Glomerular endothelial cell (primary cell): ENCODE results near the gene ZNF488. TPM values are rescaled to one million over a fixed set of nuclear protein-coding genes. Genes with fewer than 3 reads are reported as not detected.
"Not testable (repeated sequence)": the region's sequence is repeated elsewhere in the genome, so short reads cannot be mapped to it uniquely, and the experiment has no call there.

Source experiments
- DNase-seq: peaks from one replicate; pipeline ENCODE4 v3.0.0-alpha.2; 2011; ENCODE audit warnings: low read depth, low spot score; ENCODE audit errors: extremely low read depth
- total RNA-seq: library from RNA; depleted of rRNA; stranded (reverse); fragments of >200 nt; gene quantifications from 2 replicates; pipeline ENCODE4 v1.2.3, GENCODE V29; 2015

ZNF488 gene, protein sequence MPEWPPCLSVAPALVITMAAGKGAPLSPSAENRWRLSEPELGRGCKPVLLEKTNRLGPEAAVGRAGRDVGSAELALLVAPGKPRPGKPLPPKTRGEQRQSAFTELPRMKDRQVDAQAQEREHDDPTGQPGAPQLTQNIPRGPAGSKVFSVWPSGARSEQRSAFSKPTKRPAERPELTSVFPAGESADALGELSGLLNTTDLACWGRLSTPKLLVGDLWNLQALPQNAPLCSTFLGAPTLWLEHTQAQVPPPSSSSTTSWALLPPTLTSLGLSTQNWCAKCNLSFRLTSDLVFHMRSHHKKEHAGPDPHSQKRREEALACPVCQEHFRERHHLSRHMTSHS
- total RNA-seq: not detected in 2 replicates

DNA sequence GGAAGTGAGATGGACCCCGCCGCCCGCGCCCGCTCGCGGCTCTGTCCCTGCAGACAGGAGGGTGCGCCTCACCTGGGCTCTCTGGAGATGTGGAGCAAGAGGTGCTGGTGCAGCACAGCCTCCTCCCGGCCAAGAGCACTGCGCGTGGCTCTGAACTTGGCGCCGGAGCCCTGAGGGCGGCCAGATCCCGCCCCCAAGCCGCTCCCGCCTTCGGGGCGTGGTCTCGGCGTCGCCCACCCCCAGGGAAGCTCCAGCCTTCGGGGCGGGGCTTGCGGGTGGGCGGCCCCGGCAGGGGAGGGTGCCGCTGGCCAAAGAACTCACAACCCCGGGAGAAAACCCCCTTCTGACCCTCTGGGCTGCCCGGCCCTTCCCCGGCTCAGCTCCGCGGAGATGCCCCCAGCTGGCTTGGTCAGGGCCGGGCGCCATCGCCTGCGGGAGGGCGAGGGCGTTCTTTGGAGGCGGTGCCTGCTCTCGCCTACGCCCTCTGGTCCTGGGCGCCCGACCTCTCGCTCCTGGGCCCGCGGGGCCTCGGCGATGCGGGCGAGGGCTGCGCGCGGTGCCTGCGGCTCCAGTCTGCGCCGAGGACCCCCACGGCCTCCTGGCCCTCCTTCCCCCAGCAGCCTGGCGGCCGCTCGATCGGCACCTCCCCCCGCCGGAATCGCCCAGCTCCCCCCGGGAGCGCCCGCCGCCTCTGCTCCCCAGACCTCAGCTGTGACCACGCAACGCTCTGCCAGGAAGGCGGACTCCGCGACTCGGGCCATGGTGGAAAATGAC is at the start of gene ZNF488:
ZNF488 (minus strand) TSS at position 146 of the 774 bp plus-strand sequence. CDS start 15,464 bp downstream, outside the sequence.
- DNase-seq: no peak

DNA sequence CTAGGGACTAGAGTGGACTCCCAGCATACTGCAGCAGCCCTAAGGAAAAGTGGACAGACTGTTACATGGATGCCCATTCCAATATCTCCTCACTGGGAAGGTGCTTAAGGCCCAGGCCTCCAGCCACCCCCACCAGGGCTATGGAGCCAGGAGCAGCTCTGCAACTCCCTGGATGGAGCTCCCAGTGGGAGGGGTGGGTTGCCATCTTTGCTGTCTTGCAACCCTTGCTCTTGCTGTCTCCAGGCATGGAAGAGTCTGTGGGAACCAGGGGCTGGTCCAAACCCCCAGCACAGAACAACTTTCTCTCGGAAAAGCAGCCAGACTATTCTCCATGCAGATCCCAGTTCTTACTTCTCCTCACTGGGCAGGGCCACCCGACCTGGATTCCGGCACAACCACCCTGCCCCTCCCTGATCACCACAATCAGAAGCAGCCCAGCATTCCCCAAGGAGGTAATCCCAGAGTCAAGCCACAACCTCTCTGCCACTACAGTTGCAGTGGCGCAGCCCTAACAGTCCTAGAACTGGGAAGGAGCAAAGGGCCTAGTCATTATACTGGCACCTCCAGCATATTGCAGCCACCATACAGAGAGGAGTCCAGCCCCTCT is 41.8 kb upstream of the ZNF488 start:
- no peak for DNase-seq

DNA sequence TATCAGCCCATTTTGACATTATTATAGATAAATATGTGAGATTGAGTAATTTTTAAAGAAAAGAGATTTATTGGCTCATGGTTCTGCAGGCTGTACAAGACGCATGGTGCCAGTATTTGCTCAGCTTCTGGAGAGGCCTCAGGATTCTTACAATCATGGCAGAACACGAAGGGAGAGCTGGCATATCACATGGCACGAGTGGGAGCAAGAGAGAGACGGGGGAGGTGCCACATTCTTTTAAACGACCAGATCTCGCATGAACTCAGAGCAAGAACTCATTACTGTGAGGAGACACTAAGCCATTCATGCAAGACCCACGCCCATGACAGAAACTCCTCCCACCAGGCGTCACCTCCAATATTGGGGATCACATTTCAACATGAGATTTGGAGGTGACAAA is 40.1 kb upstream of the ZNF488 start:
- DNase-seq: no peak

DNA sequence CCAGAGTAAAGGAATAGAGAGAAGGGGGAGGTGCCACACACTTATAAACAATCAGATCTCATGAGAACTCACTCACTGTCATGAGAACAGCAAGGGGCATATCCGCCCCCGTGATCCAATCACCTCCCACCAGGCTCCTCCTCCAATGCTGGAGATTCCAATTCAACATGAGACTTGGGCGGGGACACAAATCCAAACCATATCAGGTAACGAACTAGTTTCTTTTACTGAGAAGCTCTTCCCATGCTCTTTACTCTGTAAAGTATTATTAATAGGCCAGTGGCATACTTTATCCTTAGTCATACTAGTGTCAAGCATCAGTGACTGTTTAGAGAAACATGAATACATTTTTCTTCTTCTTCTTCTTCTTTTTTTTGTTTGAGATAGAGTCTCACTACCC is 39.4 kb upstream of the ZNF488 start:
- DNase-seq: no peak

DNA sequence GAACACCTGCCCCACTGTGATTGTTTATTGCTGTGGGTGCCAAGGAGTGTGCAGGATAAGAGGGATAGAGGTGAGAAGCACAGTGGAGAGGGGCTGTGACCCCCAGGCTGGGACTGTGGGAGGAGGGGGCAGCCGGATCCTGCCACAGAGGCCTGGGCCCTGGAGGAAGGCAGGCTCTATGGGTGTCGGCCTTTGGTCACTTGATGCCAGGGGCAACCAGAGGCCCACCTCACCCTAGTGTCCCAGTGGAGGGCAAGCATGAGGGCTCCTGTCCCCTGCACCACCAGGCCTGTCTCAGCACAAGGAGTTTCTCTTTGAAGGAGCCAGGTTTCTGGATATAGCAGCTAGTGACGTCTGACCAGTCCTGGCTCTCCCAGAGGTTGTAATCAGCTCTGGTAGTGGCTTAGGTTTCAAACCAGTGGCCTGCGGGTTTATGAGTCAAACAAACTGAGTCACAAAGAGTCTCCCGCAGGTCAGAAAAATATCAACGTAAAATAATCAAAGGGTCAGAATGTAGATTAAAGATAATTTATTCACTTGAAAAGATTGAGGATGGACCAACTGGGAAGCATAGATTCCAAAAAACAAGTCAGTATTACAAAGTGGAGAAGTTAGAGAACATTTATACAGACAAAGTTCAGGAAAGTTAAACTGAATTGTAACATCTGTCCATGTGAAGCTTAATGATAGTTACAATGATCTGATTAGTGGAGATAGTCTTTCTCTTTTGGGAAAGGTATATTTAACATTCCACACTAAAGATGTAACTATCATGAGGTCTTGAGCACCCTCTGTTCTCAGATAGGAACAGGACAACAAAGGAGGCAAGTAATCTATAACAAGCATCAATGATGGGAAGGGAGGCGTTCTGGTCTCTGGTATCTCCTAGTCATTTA is 37.2 kb upstream of the ZNF488 start:
- no peak for DNase-seq

DNA sequence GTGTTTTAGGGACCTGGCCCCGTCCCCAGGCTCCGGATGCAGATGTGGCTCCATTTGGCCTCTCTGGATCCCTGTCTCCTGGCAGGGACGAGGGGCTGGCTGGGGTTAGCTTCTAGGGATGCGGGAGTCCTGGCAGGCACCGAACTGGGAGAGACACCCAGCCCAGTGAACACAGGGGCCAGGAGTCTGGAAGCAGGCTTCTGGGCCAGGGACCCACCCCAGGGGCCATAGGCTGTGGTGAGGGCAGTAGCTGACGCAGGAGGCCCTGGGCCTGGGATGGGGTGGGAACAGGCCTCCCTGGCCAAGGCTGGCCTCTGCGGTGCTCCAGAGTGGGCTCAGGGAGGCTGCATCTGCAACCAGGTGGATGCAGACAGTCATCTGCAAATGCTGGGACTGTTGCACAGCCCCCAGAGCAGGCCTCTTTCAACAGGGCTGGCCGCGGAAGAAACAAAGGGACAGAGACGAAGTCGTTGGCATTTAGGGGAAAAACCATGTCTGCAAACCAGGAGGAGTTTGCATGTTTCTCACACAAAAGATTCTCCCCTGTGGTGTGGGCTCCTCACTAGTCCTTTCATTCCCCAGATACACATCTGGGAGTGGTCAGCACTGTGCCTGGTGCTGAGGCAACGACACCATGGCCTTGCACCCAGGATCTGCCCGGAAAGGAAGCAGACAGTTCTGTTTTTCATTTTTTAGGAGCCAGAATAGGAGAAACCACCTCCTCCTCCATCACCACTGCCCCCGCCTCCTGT is 36.4 kb upstream of the ZNF488 start:
- DNase-seq: no peak

DNA sequence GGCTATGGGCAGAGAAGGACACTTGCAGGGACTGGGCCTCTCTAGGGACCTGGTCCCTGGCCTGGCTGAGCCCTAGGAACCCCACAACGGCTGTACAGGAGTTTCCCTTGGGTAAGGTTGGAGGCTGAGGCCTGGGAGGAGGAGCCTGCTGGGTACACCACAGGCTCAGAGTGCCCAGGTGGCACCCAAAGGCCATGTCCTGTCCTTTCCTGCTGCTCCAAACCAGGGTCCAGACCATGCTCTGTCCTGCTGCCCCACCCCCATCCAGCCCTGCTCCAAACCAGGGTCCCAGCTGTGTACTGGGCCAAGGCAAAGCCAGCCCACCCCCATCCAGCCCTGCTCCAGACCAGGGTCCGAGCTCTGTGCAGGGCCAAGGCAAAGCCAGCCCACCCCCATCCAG is 35.3 kb upstream of the ZNF488 start:
- DNase-seq: no peak

DNA sequence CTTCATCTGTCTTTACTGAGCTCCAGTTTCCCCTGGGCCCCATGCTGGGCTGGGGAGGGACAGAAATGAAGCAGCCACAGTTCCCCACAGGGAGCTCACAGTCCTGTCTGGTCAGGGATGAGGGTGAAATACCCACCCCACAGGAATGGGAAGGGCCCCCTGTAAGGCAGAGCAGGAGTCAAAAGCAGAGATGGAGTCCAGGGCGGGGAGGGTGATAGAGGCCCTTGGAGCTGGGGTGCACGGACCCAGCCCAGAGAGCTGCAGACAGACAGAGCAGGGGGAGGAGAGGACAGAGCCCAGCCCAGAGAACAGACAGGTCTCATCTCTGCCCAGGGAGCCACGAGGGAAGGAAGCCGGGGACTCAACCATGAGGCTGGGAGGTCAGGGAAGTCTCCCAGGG is 34.9 kb upstream of the ZNF488 start:
- no peak for DNase-seq

DNA sequence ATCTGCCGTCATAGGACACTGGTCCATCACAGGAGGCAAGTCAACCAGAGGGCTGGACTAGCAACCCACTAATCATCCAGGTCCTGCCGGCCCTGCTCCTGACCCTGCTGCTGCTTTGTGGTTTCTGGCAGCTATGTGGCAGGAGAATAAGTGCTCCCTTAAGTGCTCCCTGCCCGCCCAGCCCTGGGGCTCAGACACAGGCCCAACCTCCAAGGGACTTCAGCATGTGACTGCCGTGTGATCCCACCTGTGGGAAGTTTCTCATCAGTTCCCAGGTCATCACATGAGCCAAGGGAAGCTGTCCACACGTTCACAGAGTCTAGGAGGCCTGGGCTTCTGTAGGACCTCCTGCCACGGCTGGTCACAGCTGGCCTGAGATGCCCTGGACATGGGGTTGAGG is 34.2 kb upstream of the ZNF488 start:
- DNase-seq: no peak

DNA sequence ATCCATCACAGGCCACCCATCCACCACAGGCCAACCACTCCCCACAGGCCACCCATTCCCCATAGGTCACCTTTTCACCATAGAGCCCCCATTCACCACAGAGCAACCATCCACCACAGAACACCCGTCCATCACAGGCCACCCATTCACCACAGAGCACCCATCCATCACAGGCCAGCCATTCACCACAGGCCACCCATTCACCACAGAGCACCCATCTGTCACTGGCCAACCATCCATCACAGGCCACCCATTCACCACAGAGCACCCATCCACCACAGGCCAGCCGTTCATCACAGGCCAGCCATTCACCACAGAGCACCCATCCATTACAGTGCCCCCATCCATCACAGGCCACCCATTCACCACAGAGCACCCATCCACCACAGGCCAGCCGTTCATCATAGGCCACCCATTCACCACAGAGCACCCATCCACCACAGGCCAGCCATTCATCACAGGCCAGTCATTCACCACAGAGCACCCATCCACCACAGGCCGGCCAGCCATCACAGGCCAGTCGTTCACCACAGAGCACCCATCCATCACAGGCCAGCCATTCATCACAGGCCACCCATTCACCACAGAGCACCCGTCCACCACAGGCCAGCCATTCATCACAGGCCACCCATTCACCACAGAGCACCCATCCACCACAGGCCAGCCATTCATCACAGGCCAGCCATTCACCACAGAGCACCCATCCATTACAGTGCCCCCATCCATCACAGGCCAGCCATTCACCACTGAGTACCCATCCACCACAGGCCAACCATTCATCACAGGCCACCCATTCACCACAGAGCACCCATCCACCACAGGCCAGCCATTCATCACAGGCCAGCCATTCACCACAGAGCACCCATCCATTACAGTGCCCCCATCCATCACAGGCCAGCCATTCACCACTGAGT is 32.5 kb upstream of the ZNF488 start:
- not testable (repeated sequence) for DNase-seq

DNA sequence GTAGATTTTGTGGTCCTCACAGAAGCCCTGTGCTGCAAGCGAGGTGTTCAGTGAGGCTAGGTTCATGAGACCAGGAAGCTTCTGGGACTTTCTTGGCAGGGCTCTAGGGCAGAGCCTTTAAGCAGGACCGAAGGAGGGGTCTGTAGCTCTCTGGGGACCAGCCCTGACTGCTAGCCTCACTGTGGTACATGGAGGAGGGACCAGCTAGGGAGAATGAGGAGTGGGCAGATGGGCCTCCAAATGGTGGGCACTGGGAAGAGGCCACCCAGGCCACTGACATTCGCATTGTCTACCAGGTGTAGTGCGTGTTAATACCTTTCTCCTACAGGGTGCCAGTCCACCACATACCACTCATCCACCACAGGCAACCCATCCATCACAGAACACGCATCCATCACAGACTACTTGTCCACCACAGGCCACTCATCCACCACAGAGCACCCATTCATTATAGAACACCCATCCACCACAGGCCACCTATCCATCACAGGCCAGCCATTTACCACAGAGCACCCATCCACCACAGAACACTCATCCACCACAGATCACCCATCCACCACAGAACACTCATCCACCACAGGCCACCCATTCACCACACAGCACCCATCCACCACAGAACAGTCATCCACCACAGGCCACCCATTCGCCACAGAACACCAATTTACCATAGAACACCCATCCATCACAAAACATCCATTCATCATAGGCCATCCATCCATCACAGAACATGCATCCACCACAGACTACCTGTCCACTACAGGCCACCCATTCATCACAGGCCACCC is 31.6 kb upstream of the ZNF488 start:
- DNase-seq: no peak

DNA sequence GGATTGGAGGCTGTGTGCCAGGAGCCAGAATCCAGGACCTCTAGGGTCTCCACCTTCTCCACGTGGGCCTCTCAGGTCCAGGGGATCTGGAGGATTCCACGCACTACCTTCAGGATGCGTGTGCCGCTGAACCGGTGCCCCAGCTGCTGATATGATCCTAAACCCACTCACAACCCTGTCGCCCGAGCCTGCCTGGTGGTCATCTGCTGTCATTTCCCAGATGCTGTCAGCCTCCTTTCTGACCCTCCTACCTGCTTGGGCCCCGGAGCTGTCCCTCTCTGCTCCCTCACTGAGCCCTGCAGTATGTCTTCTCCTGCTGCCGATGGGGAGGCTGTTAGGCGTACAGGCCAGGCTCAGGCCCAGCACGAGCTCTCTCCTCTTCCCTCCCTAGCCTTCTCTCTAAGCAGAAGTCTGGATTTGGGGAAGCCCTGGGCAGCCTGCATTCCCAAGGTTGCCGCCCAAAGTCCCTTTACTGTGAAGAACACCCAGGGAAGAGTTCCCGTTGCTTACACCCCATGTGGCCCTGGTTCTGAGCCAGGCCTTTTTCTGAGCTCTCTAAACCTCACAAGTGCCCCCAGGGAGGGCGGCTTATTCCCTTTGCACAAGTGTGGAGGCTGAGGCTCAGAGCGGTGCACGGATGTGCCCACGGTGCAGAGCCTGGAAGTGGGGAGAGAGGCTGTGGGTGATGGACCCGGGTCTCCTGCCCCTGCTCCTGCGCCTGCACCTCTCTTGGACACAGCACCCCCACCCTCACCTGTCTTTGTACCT is 30.8 kb upstream of the ZNF488 start:
- DNase-seq: no peak

DNA sequence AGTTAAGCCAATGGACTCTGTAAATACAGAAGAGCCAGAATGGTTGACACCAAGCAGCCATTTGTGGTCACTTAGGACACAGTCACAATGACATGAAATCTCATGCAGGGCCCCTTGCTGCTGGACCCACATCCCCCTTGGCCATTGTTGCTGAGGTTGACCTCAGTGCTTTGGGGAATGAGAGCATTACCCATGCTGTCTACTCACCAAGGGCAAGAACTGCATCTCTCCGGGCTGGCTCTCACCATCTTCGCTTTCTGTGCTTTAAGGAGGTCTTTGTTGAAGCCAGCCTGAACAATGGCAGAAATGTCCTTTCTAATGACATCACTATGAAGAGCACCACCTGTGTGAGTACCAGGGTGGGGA is 30.1 kb upstream of the ZNF488 start:
- DNase-seq: no peak

DNA sequence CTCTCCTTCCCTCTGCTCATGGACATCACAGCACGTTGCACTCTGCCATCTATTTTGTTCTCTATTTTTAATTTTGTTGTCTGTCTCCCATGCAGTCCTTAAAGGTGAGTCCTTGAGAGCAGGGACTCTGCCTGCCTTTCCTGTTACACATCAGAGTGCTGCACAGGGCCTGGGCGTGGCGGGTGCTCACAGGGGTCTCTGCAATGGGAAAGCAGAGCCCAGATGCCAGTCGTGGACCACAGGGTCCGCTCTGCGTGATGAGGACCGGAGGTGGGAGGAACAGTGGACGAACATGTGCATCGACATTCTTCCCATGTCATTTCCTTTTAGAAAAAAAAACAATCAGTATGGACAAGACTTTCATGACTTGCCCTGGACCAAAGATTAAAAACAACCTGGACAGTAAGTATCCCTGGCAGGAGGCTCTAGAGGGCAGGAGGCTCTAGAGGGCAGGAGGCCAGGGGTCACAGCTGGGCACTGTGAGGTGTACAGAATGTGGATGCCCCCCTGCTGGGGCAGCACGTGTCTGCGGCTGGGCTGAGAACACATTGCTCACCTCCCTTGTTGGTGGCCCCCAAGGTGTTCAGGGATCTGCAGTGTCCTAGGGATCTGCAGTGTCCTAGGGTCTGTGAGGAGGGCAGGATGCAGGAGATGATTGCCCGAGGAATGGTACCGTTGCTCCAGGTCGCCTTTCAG is 29.6 kb upstream of the ZNF488 start:
- no peak for DNase-seq

DNA sequence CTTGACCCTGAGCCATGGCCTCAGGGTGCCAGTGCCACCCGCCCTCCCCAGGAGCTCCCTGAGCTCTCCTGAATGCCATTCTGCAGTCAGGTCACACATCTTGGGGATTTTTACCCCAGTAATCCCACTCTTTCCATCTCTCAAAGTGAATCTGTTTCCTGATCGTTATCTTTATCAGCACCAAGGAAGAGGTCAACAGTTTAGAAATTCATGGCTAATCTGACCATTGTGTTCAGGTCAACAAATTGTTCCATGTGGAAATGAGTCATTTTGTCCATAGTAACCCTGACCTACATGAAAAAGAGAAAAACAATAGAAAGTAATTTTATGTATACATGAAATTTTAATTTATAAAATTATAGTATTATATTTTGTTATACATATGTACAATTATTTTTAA is 28.8 kb upstream of the ZNF488 start:
- DNase-seq: peak; percentile 67

DNA sequence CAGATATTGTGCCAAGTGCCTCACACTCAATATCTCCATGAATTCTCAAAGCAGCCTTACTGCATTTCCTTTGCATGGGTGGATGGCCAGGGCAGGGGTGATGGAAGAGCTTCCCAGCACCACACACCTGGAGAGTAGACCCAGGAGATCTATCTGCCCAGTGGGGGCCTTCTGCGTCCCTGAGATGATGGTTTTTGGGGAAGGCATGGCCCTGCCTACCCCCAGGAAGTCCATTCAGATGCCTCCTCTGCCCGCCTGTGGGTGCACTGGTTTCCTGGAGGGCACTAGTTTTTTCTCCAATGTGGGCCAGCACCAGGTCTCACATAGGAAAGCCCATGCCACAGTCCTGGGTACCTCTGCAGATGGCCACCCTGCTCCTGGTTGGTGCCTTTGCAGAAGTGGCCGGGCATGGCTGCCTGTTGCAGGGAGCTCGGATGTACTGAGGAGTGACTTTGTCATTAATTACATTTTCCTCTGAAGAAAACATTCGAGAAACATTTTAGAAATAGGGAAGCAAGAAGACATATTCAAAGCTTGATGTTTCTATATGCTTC is 28.2 kb upstream of the ZNF488 start:
- no peak for DNase-seq

DNA sequence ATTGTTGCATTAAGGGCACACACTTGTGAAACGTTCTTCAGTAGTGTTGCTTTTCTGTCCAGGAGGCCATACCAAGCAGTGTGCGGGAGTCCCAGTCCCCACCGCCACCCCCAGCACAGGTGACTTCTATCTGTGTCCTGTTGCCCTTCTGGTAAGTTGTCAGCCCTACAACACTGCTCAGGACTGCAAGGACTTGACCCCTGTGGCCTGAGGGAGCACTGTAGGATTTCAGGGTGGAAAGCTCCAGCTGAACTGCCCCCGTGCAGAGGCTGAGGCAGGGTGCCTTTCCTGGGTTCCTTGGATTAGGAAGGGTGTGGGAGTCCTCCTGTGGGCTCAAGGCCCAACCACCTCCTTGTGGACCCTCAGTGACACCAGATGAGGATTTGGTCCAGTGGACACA is 26.8 kb upstream of the ZNF488 start:
- DNase-seq: no peak
